NCI-H1436 treated with DMSO at 0.1 percent for 48 hours (cell line): ENCODE results near the gene DCP1B.

ENCODE experiments used
- DNase-seq: peaks from one replicate; lab custom pipeline; 2025; lab: John Stamatoyannopoulos, UW

The DCP1B gene

GRCh38 chr12:1919763-1920162 lies 84.5 kb downstream of the DCP1B start:
- no peak for DNase-seq

DNA sequence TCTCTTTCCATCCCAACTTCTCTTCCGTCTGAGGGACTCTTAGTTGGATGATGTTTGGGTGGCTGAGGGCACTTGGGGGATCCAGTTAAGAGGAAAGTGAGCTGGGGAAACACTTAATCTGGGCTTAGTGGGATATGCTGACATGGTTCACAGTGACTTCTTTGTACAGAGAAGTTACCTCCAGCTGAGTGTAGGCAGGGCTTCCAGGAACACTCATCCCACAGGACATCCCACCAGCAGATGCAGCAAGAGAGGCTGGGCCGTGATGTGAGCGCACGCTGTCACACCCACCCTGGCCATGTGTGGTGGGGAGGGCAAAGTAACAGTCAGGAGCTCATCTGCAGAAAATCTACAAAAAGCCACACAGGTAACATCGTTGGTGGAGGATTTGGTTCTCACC lies 85.0 kb downstream of the DCP1B start:
- no peak for DNase-seq

- DNase-seq: no peak
These were observed 85.4 kb downstream of the DCP1B start for GRCh38 chr12:1918884-1919236.

DNA sequence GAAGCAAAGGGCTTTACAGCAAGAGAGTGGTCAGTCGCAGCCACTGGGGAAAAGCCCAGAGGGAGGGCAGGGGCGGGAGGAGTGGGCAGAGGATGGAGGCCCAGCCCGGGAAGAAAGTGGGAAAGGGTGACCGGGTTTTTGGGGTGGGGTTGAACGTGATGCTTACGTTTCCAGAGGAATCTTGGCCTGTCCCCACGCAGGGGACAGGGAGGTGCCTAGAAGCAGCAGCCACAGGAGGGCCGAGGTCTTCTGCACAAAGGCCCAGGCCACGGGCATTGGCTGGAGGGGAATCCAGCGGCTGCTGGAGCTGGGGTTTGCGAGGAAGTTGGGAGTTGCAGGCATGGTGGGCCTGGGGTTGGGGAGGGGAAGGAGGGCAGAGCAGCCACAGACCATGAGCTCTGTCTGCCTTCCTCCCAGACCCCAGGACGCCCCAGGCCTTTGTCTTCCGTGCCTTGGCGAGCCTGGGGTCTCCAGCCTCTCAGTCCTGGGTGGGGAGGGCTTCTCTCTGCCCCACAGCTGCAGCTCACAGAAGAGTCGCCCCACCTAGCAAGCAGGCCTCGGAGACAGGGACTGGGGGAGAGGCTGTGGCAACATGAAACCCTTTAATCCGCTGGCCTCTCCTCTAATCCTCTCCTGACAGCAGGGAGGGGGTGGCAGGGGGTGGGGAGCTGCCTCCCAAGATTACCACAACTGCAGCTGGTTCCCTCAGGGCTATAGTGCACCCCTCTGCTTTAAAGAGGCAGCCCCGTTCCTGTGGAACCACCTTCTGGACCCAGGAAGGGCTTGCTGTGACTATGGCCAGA lies 86.0 kb downstream of the DCP1B start, which contains the start of gene CACNA2D4:
CACNA2D4 (minus strand) TSS at position 572 of the 803 bp plus-strand sequence; CDS start at position 393, 179 bp downstream.
- no peak for DNase-seq

- DNase-seq: no peak
These were observed 86.8 kb downstream of the DCP1B start for GRCh38 chr12:1917172-1918070.

- DNase-seq: no peak
These were observed 87.7 kb downstream of the DCP1B start for GRCh38 chr12:1916371-1917171.

DNA sequence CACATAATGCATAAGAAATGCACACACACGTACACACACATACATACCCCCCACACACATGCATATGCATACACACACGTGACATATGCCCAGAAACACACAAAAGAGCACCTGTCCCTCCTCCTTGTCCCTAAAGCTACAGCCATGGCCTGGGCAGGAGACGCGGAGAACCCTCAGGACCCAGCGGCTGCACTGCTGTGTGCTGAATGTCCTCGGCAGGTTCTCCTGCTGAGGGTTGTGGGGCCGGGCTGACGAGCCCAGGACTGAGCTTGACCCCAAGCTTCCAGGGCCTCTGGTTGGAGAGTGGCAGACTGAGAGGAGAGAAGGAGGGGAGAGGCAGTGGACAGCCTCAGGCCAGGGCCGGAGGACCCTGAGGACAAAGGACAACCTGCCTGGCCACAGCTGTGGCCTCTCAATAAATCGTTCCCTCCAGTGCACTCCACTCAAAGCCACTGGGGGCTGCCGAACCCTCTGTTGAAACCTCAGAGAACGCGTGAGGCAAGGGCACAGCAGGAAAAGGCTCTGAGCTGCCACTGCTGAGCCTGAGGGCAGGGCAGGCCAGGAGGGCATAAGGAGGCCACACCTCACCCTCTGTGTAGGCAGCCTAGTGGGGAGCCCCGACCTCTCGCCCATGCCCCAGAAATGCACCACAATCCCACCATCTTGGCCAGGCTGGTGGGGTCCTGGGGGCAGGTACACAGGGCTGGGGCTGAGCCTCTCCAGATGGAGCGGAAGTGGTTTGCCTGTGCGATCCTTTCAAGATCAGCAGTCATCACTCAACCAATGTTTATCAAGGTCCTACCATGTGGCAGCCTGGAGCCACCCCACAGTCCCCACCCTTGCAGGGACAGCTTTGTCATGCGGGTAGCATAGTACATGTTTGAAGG lies 88.9 kb downstream of the DCP1B start:
- no peak for DNase-seq

DNA sequence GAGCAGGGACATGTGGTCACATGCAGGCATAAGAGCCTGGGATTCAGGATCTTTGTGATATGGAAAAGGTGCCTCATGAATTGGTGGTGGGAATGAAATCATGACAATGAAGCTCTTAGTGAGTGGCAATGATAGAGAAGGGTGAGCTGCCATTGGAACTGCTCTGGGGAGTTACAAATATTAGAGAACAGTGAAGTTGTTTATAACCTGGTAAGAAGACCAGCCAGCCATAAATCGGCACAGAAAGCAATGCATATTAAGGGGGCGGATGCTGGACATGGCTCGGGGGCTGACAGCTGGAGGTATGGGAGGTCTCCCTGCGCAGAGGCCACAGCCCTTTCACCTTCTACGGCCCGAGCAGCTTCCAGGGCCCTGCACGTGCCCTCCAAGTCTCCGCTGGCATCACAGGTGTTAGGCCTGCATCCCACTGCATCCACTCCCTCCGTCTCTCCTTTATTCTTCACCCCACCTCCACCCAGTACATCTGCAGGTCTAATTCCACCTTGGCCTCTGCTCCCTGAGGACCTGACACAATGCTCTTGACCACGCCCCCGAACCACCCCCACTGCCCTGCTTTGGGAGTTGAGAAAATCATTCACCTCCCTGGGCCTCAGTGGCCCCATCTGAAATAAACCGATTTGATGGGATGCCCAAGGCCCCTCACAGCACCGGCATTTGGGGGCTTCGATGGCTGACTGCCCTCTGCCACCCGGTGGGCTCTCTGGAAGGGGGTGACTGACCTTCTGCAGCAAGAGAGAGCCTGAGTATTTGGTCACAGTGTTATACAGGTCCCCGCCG lies 89.9 kb downstream of the DCP1B start:
- DNase-seq: no peak

- no peak for DNase-seq
These were observed 90.7 kb downstream of the DCP1B start for GRCh38 chr12:1913377-1914113.

GRCh38 chr12:1912580-1913376 lies 91.5 kb downstream of the DCP1B start:
- DNase-seq: no peak

GRCh38 chr12:1911598-1912575 lies 92.4 kb downstream of the DCP1B start:
- DNase-seq: peak; percentile 89

- no peak for DNase-seq
These were observed 93.8 kb downstream of the DCP1B start for GRCh38 chr12:1910468-1910867.

GRCh38 chr12:1908758-1909157 lies 95.5 kb downstream of the DCP1B start:
- DNase-seq: no peak

- DNase-seq: no peak
These were observed 96.3 kb downstream of the DCP1B start for GRCh38 chr12:1907652-1908611.

GRCh38 chr12:1906579-1906978 lies 97.7 kb downstream of the DCP1B start:
- no peak for DNase-seq

DNA sequence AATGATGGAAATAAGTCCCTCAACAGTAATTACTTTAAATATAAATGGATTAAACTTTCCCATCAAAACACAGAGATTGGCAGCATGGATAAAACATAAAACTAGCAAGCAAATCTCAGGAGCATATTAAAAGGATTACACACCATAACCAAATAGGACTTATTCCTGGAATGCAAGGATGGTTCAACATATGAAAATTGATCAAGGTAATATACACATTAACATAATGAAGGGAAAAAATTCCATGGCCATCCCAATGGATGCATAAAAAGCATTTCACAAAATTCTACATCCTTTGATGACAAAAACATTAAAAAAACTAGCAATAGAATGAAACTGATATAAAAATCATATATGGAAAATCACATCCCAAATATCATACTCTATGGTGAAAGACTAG lies 99.4 kb downstream of the DCP1B start:
- no peak for DNase-seq
